Activated naive CD4-positive, alpha-beta T cell treated with anti-CD3 and anti-CD28 coated beads, Interleukin-2, amount 50 U/mL, for 72 hours (primary cell): ENCODE measurements around the gene AKT1S1. TPM values are rescaled to one million over a fixed set of nuclear protein-coding genes. Genes with fewer than 3 reads are reported as not detected.
"Not testable (repeated sequence)": the region's sequence is repeated elsewhere in the genome, so short reads cannot be mapped to it uniquely, and the experiment has no call there.

Experiments used
- ATAC-seq, 2 donors: fragments of 150-1000 bp; cut with Tn5 transposase; 2 replicates each; pipeline ENCODE4 v1.10.0; 2021; ENCODE audit warnings: mild to moderate bottlenecking in 2 of 2, moderate library complexity in 2 of 2
- DNase-seq, 2 donors: peaks; one replicate each; pipeline ENCODE4 v3.0.0; 2021 to 2022; ENCODE audit warnings: low spot score in 2 of 2
- H3K27ac Mint-ChIP-seq, 2 donors: one replicate each; pipeline ENCODE4 v1.8.0; 2022; ENCODE audit warnings: mild to moderate bottlenecking in 2 of 2, mixed read lengths in 2 of 2
- H3K36me3 Mint-ChIP-seq, 2 donors: one replicate each; pipeline ENCODE4 v1.8.0; 2022; ENCODE audit warnings: mixed read lengths in 2 of 2
- H3K9me3 Mint-ChIP-seq, 2 donors: one replicate each; pipeline ENCODE4 v1.8.0; 2022; ENCODE audit warnings: mixed read lengths in 2 of 2
- total RNA-seq, 2 donors: library from RNA; stranded (reverse); gene quantifications; one replicate each; pipeline ENCODE4 v1.2.3, GENCODE V29; 2022

Gene AKT1S1
- 10 to 100 TPM; 16.9 to 34.4 TPM for total RNA-seq

DNA sequence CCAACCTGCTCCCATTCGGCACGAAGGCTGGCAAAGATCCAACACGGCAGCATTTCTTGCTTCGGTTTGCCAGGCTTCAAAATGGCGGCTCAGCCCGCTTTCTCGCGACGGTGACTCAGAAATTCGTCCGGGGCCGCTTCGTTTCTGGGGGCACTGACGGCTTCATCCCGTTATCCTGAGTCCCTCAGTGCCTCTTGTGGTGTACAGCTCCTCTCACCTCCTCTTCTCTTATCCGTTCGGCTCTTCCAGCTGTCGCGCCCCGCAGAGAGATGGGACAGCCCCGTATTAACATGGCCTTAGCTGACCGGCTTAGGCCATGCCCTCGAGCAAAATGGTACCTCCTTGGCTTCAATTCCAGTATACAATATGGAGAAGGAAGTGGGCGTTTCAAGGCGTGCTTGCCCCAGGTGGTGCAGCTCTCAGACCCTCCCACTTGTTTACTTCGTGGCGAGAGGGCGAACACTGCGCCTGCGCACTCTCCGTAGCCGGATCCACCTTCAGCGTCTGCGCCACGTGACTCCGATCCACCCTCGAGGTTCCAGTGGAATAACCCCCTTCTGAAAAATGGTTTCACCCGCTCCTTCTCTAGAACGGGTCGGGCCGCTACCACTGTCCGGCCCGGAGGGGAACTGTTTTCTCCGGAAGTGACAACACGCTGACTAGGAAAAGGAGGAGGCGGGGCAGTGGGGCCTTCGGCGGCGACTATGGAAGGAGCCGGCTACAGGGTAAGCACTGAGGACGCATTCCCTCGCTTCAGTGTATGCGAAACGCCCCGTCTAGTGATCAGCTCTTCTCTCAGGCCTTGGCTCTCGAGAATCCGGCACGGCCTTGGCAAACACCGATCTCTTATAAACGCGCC lies at the start of gene AKT1S1, which contains the start of gene TBC1D17:
AKT1S1 (minus strand) TSS at position 336 of the 859 bp plus-strand sequence. CDS start 4,060 bp downstream, outside the sequence.
TBC1D17 (plus strand) TSS at position 683 of the 859 bp plus-strand sequence; CDS start at position 705, 22 bp downstream.
- Mint-ChIP-seq H3K27ac (no peak within 1 kb of the TSS), H3K9me3 (no peaks in the 10 kb centered on the region), H3K36me3 (peaks cover 0 to 18% of the 10 kb centered on the region in 2 donors)
- peak; percentile 78 to 79 for ATAC-seq
- DNase-seq: peak; percentile 94 to 100

DNA sequence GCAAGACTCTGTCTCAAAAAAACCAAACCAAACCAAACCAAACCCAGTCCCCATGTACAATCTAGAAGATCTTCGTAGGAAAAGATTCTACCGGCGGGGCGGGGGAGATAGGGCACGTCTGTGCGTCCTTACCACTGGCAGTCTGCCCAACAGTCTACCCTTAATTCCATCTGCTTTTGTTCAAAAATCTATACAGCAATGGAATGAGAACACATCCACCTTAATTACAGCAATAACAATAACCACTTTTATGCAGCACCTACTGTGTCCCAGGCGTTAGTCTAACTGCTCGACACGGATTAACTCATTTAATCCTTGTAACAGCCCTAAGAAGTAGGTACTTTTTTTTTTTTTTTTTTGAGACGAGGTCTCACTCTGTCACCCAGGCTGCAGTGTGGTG lies 49.4 kb upstream of the AKT1S1 start:
- H3K36me3 Mint-ChIP-seq: peaks cover 38 to 55% of the 10 kb centered on the region in 2 donors
- peak overlapping the region in 1 of 2 donors; percentile 55 for H3K27ac Mint-ChIP-seq
- ATAC-seq (no peak), DNase-seq (no peak)
- peaks cover 6 to 9% of the 10 kb centered on the region in 2 donors for H3K9me3 Mint-ChIP-seq

DNA sequence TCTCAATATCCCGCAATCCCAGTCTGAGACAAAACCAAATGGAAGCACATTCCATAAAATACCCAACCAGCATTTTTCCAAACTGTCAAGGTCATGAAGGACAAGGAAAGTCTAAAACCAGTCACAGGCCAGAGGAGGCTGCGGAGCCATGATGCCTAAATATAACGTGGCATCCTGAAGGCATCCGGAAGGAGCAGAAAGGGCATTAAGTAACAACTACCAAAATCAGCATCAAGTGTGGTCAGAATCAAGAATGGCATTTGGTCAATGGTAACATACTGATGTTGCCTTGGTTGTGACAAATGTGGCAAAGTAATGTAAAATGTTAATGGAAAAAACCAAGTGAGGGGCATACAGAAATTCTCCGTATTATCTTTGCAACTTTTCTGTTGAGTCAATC lies 48.3 kb upstream of the AKT1S1 start:
- no peak for ATAC-seq
- Mint-ChIP-seq H3K9me3 (peaks cover 6 to 7% of the 10 kb centered on the region in 2 donors), H3K36me3 (peaks cover 36 to 51% of the 10 kb centered on the region in 2 donors), H3K27ac (peak overlapping the region in 1 of 2 donors; percentile 86)
- no peak for DNase-seq

DNA sequence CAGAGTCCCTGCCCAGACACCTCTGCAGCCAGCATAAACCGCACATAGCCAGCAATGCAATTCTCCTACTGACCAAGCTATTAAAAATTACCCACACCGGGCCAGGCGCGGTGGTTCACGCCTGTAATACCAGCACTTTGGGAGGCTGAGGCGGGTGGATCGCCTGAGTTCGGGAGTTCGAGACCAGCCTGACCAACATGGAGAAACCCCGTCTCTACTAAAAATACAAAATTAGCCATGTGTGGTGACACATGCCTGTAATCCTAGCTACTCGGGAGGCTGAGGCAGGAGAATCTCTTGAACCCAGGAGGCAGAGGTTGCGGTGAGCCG lies 47.7 kb upstream of the AKT1S1 start:
- Mint-ChIP-seq H3K36me3 (peaks cover 29 to 44% of the 10 kb centered on the region in 2 donors), H3K27ac (peak overlapping the region in 1 of 2 donors; percentile 86)
- H3K9me3 Mint-ChIP-seq, DNase-seq, ATAC-seq: not testable (repeated sequence)

DNA sequence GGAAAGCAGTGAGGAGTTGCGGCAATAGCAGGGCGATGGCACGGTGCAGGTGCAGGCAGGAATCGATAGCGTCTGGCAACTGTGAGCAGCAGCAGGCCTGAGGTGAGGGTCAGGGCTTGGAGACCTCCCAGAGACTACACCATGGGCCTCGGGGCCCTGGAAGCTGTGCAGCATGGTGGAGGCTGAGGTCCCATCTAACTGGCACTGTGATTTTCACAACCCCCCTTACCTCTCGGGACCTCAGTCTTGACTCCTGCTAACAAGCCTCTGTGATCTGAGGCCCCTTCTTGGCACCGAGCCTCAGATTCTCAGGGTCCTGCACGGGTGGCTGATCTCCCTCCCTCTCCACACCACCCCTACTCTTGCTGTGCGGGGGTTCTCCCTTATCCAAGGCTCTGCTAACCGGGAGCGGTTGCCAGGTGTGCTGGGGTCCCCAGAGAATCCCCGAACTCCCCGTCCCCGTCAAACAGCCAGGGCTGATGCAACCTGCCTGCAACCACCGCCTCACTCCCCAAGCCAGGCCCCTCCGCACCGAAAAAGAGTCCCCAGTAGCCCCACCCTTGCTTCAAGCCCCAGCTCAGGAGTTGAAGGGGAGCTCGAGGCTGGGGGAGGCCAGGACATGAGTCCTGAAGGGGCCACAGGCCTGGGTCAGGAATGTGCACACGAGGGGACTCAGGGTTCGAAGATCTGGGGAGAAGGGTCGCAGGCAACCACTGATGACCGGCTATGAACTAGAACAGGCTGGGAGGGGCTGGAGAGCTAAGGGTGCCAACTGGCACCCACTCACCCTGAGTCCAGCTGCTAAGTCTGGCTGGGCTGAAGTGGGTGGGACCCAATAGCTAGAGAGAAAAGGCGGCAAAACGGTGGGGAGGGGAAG lies 47.1 kb upstream of the AKT1S1 start:
- DNase-seq (no peak), ATAC-seq (no peak)
- Mint-ChIP-seq H3K36me3 (peaks cover 23 to 38% of the 10 kb centered on the region in 2 donors), H3K27ac (peak overlapping the region; percentile 32 to 50), H3K9me3 (no peaks in the 10 kb centered on the region)

DNA sequence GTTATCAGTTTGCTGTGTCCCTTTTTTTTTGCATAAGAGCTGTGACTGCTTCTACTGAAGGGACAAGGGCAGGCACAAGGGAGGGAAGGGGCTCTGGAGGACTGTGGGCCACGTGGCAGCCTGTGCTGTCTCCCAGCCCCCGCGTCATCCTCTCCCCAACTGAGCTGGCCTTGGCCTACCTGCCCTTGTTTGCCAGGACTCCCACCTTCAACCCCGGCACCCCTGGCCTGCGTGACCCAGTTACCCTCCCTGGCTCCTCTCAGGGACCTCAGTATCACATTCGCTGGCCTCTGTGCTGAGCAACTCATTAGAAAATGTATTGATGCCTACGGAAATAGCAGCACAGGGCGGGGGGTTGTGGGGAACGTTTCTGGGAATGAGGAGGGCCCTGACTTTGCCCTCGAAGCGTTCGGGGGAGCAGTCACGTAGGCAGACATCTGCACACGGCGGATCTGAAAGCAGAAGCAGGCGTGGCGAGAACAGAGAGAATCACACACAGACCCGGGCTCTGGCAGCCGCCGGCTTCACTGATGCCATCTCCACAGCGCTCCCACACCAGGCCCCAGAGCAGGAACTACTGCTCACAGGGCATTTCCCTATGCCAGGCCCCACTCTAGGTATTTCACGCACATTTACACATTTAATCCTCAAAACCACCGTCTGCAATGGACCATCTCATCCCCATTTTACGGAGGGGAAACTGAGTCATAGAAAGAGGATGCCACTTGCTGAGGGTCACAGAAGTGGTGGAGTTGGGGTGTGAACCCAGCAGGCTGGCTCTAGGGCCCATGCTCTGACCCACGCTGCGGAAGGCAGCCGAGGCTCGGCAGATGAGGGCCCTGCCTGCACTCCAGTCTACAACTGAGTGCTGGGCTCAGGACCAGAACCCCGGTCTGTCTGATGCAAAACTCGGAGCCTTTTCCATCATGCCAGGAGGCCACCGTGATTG lies 46.2 kb upstream of the AKT1S1 start:
- Mint-ChIP-seq H3K36me3 (peaks cover 14 to 33% of the 10 kb centered on the region in 2 donors), H3K27ac (peak overlapping the region; percentile 32 to 60), H3K9me3 (no peaks in the 10 kb centered on the region)
- no peak for DNase-seq
- no peak for ATAC-seq

DNA sequence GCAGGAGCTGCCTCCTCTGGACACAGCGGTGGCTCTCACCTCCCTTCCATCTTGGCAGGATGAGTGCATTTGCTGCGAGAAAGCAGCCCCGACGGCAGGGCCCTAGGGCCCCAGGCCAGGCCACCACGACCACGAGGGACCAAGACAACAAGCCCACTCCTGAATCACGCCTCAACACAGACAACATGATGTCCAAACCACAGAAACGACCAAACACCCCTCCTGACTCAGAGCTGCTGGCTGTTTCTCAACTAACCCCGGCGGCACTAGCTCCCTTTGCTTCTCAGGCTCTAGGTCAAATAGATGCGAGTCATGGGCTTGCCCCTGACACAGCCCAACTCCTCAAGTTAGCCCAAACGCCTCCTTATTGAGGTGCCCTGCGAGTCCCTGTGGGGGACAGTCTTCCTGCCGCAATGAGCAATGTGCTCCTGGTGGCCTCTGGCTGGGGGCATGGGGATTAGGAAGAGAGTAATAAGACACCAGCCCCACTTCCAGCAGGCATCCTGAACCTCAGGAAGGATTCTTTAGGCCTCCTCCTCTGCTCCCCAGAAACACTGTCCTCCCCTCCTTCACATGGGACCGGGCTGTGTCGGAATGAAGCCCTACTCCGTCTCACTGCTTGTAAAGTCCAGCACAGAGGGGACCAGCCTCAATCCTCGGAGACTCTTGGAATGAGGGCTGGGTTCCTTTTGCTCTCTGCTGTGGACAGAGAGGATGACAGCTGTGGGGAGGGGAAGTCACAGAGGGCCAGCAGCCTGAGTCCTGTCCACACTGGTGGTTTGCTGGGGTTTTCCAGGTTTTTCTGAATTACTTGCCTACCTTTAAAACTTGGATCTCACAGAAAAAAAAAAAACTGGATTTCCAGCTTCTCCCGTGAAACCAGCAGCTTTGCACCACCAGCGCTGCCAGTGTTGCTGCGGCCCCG lies 45.0 kb upstream of the AKT1S1 start:
- H3K27ac Mint-ChIP-seq: peak overlapping the region; percentile 86 to 89
- no peaks in the 10 kb centered on the region for H3K9me3 Mint-ChIP-seq
- peaks cover 5 to 27% of the 10 kb centered on the region in 2 donors for H3K36me3 Mint-ChIP-seq
- ATAC-seq (peak; percentile 51 to 78), DNase-seq (no peak)

DNA sequence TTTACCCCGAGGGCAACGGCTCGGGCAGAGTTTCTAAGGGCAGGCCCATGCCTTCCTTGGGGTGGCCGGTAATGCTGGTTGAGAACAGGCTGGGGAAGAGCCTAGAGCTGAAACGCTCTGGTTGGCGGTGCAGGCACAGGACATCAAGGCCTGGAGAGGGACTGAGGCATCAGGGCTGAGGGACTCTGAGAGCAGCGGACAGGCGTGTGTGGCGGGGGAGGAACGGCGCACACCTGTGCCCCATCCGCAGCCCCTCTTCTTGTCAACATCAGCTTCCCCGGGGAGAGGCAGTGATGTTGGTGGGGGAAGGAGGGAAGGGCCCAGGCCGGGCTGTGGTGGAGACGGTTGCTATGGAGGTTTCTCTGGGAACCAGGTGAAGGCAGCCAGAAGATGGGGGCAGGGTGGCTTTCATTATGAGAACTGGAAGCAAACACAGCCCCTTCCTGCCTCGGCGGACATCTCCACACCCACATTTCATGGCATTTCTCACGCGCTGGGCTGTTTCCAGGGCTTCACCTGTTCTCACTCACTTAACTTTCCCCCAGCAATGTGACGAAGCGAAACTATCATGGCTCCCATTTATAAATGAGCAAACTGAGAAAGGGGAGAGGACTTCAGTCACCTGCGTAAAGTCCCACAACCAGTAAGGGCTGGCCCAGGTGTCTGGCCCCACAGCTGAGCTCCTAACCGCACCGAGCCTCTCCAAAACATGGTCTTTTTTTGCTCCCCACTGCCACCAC lies 43.6 kb upstream of the AKT1S1 start:
- Mint-ChIP-seq H3K36me3 (peaks cover 7 to 37% of the 10 kb centered on the region in 2 donors), H3K9me3 (no peaks in the 10 kb centered on the region), H3K27ac (peak overlapping the region; percentile 86 to 89)
- ATAC-seq (no peak), DNase-seq (no peak)

DNA sequence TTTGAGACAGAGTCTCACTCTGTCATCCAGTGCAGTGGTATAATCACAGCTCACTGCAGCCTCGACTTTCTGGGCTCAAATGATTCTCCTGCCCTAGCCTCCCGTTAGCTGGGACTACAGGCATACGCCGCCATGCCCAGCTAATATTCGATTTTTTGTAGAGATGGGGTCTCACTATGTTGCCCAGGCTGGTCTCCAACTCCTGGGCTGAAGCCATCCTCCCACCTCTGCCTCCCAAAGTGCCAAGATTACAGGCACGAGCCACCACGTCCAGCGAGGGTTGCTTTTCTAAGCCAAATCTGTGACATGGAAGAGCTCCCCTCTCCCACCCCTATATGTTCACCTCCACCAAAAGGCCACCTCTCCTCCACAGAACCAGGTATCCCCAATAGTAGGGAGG lies 40.9 kb upstream of the AKT1S1 start:
- H3K36me3 Mint-ChIP-seq: peaks cover 12 to 51% of the 10 kb centered on the region in 2 donors
- ATAC-seq: no peak
- no peaks in the 10 kb centered on the region for H3K9me3 Mint-ChIP-seq
- no peak for DNase-seq
- H3K27ac Mint-ChIP-seq: peak overlapping the region in 1 of 2 donors; percentile 14

DNA sequence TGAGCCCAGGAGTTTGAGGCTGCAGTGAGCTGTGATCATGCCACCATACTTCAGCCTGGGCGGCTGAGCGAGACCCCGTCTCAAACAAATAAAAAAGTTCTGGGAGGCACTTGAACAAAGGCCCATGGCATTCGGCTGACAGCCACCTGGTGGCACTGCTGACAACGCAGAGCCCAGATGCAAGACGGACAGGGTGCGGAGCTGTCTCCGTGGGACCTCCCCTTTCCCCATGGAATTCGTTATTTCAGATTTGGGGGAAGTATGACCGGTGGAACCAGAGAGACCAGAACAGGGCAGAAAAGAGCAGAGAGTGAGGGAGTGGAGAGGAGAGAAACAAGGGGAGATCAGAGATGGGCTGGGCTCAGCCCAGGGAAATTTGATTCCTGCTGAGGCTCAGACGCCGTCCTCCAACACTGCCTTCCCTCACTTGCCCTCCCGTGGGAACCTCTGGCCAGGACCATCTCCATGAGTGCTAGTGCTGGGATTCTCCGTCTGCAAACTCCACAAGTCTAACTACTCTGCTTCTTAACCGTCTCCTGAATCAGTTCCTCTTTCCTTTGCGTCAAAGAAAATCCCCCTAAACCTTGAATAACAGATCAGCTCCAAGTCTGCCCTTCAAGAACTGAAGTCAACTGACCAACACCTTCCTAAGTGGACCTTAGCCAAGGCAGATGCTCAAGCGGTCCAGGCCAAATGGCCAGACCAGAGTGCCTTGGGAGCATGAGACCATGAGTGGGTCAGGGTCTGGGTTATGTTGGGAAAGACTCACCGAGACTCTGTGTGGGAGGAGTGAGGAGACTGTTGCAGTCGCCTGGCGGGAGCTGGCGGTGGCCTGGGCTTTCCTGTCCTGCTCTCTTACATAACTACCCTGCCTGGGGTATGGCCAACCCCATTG lies 39.9 kb upstream of the AKT1S1 start:
- ATAC-seq (no peak), DNase-seq (no peak)
- H3K9me3 Mint-ChIP-seq: no peaks in the 10 kb centered on the region
- peaks cover 12 to 58% of the 10 kb centered on the region in 2 donors for H3K36me3 Mint-ChIP-seq
- H3K27ac Mint-ChIP-seq: peak overlapping the region in 1 of 2 donors; percentile 14

DNA sequence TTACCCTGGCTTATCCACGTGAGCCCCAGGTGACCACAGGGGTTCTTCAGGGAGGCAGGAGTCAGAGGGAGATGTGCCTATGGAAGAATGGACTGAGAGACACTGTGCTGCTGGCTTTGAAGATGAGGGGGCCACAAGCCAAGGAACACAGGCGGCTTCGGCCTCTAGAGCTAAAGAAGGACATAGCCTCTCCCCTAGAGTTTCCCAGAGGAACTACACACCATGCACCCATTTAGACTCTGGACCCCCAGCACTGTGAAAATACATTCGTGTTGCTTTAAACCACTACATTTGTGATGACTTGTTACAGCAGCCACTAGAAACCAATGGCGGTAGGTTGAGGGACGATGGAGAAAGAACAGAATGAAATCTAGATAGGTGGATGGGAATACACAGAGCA lies 38.1 kb upstream of the AKT1S1 start:
- ATAC-seq (no peak), DNase-seq (no peak)
- Mint-ChIP-seq H3K36me3 (peaks cover 12 to 56% of the 10 kb centered on the region in 2 donors), H3K9me3 (no peaks in the 10 kb centered on the region), H3K27ac (peak overlapping the region; percentile 4 to 17)

DNA sequence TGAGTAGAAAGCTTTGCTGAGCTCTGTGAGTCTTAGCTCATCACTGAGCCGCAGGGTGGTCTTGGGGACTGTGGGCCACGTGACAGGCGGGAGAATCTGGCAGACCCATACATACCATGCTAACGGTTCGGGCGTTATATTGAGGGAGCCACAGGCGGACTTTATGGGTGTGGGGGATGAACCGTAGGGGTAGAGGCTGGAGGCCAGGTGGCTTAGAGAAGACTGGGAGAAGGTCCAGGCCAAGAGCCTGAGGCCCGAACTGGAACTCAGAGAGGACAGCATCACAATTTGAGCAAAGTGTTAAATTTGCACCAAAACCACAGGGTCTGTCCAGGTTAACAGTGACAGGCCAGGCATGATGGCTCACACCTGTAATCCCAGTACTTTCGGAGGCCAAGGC lies 36.6 kb upstream of the AKT1S1 start:
- peak overlapping the region; percentile 75 to 89 for H3K27ac Mint-ChIP-seq
- ATAC-seq (no peak), DNase-seq (no peak)
- peaks cover 12 to 65% of the 10 kb centered on the region in 2 donors for H3K36me3 Mint-ChIP-seq
- H3K9me3 Mint-ChIP-seq: no peaks in the 10 kb centered on the region

DNA sequence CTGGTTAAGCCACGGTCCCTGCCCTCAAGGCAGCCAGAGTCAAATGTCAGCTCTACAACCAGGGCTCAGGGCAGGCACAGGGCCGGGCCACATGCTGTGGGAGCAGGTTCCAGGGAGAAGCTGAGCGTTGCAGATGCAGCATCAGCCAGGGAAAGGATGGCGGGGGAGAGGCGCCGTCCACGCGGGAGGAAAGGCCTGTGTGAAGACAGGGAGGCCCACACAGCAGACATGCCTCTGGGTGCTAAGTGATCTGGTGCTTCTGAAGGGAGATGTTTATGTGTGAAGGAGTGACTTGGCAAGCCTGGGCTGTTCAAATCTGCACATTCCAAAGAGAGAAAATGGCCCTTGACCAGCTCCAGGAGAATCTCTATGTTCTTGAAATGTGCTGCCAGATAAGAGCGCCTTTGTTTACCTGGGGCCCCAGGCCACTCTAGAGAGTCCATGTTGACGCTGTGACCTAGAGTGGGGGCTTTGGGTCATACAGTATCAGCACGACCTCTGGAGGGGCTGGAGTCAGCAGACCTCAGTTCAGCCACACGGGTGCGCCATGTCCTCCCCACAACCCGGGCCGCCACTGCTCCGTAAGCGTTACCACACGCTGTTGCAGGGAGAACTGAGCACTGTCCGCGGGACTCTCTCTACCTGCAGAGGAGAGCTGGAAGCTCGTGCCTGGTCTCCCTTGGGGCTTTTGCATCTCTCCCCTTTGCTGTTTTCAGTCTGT lies 36.0 kb upstream of the AKT1S1 start:
- H3K36me3 Mint-ChIP-seq: peaks cover 12 to 66% of the 10 kb centered on the region in 2 donors
- H3K27ac Mint-ChIP-seq: peak overlapping the region; percentile 75 to 89
- DNase-seq (no peak), ATAC-seq (peak in 1 of 2 donors; percentile 42)
- H3K9me3 Mint-ChIP-seq: no peaks in the 10 kb centered on the region
